ENCODE measurements around the gene RTN3.

RTN3 gene

GRCh38 chr11:63652671-63653070 is 28.6 kb upstream of the RTN3 start:
- H2AFZ ChIP-seq (ENCODE audit: low read depth, low read length, severe bottlenecking): no peak overlapping the region
- H3K4me3 ChIP-seq (ENCODE audit: insufficient read depth, low read length, poor library complexity, severe bottlenecking): no peak overlapping the region
- no peak overlapping the region for H3K9ac ChIP-seq (ENCODE audit: low read length)
- H3K9me3 ChIP-seq (ENCODE audit: insufficient read depth, low read length): no peaks in the 10 kb centered on the region
- H3K27me3 ChIP-seq (ENCODE audit: low read length): no peaks in the 10 kb centered on the region
- peaks cover 6% of the 10 kb centered on the region; the same call in 1 of the 2 replicates for H3F3A ChIP-seq (ENCODE audit: insufficient read depth)
- no peak overlapping the region for H3K4me2 ChIP-seq (ENCODE audit: low read depth, low read length, poor library complexity, severe bottlenecking)
- H3K79me2 ChIP-seq (ENCODE audit: insufficient read depth, low read length): no peaks in the 10 kb centered on the region
- no peak overlapping the region for H3K27ac ChIP-seq (ENCODE audit: low read depth, low read length)
- no peaks in the 10 kb centered on the region for H4K20me1 ChIP-seq (ENCODE audit: low read depth, low read length)
- TF ChIP-seq EZH2phosphoT487 (conservative IDR thresholded peaks at IDR 0.05; ENCODE audit: low read length): no peak
- TF ChIP-seq, protein P1, sequence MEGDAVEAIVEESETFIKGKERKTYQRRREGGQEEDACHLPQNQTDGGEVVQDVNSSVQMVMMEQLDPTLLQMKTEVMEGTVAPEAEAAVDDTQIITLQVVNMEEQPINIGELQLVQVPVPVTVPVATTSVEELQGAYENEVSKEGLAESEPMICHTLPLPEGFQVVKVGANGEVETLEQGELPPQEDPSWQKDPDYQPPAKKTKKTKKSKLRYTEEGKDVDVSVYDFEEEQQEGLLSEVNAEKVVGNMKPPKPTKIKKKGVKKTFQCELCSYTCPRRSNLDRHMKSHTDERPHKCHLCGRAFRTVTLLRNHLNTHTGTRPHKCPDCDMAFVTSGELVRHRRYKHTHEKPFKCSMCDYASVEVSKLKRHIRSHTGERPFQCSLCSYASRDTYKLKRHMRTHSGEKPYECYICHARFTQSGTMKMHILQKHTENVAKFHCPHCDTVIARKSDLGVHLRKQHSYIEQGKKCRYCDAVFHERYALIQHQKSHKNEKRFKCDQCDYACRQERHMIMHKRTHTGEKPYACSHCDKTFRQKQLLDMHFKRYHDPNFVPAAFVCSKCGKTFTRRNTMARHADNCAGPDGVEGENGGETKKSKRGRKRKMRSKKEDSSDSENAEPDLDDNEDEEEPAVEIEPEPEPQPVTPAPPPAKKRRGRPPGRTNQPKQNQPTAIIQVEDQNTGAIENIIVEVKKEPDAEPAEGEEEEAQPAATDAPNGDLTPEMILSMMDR (IDR thresholded peaks at IDR 0.05; ENCODE audit: insufficient read depth, low read length, poor library complexity, severe bottlenecking): no peak
- H3K9me2 ChIP-seq (replicated peaks; ENCODE audit: insufficient read depth, low read length): no peaks in the 10 kb centered on the region
- H3K36me3 ChIP-seq (ENCODE audit: low read length): peaks cover 14% of the 10 kb centered on the region

- no peak for TF ChIP-seq EZH2phosphoT487 (conservative IDR thresholded peaks at IDR 0.05; ENCODE audit: low read length)
- TF ChIP-seq, protein P1 (IDR thresholded peaks at IDR 0.05; ENCODE audit: insufficient read depth, low read length, poor library complexity, severe bottlenecking): no peak
- Histone ChIP-seq H3K27ac (ENCODE audit: low read depth, low read length) (no peak overlapping the region), H3F3A (ENCODE audit: insufficient read depth) (no peaks in the 10 kb centered on the region), H4K20me1 (ENCODE audit: low read depth, low read length) (peaks cover 5% of the 10 kb centered on the region; the same call in 1 of the 2 replicates), H3K4me3 (ENCODE audit: insufficient read depth, low read length, poor library complexity, severe bottlenecking) (no peak overlapping the region), H3K79me2 (ENCODE audit: insufficient read depth, low read length) (peaks cover 75% of the 10 kb centered on the region), H3K4me2 (ENCODE audit: low read depth, low read length, poor library complexity, severe bottlenecking) (no peak overlapping the region), H3K9me3 (ENCODE audit: insufficient read depth, low read length) (no peaks in the 10 kb centered on the region), H2AFZ (ENCODE audit: low read depth, low read length, severe bottlenecking) (no peak overlapping the region), H3K9ac (ENCODE audit: low read length) (no peak overlapping the region), H3K36me3 (ENCODE audit: low read length) (peaks cover 7% of the 10 kb centered on the region; the same call in 1 of the 2 replicates), H3K9me2 (replicated peaks; ENCODE audit: insufficient read depth, low read length) (no peaks in the 10 kb centered on the region), H3K27me3 (ENCODE audit: low read length) (no peaks in the 10 kb centered on the region)
These were observed 20.3 kb upstream of the RTN3 start for GRCh38 chr11:63660972-63661371.

DNA sequence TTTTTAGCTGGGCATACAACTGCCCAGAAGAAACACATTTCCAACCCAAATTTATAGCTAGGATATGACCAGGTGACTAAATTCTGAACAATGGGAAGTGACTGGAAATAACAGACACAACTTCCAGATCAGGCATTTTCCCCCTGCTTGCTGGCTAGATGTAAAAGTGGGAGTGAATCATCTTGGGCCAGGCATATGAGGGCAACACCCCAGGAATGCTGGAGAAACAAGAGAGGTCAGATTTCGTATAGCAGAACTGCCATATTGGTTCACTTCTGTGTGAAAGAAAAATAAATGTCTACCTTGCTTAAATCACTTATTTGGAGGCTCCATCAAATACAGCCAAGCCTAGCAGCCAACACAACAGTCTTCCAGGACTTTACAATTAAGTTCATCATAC is 17.5 kb upstream of the RTN3 start:
- H3F3A ChIP-seq (ENCODE audit: insufficient read depth): no peaks in the 10 kb centered on the region
- H3K79me2 ChIP-seq (ENCODE audit: insufficient read depth, low read length): peaks cover 99% of the 10 kb centered on the region
- H4K20me1 ChIP-seq (ENCODE audit: low read depth, low read length): peaks cover 8% of the 10 kb centered on the region; the same call in 1 of the 2 replicates
- H3K27me3 ChIP-seq (ENCODE audit: low read length): no peaks in the 10 kb centered on the region
- no peak overlapping the region for H2AFZ ChIP-seq (ENCODE audit: low read depth, low read length, severe bottlenecking)
- H3K36me3 ChIP-seq (ENCODE audit: low read length): no peaks in the 10 kb centered on the region; the same call in 1 of the 2 replicates
- TF ChIP-seq, protein P1 (IDR thresholded peaks at IDR 0.05; ENCODE audit: insufficient read depth, low read length, poor library complexity, severe bottlenecking): no peak
- no peak for TF ChIP-seq EZH2phosphoT487 (conservative IDR thresholded peaks at IDR 0.05; ENCODE audit: low read length)
- no peak overlapping the region for H3K27ac ChIP-seq (ENCODE audit: low read depth, low read length)
- H3K9ac ChIP-seq (ENCODE audit: low read length): no peak overlapping the region
- no peak overlapping the region for H3K4me3 ChIP-seq (ENCODE audit: insufficient read depth, low read length, poor library complexity, severe bottlenecking)
- H3K4me2 ChIP-seq (ENCODE audit: low read depth, low read length, poor library complexity, severe bottlenecking): no peak overlapping the region
- no peaks in the 10 kb centered on the region for H3K9me2 ChIP-seq (replicated peaks; ENCODE audit: insufficient read depth, low read length)
- H3K9me3 ChIP-seq (ENCODE audit: insufficient read depth, low read length): no peaks in the 10 kb centered on the region

Measured in SU-DHL-6 (cell line).